ENCODE results near the gene PIF1.

Gene PIF1

GRCh38 chr15:64861960-64862359 is 36.5 kb upstream of the PIF1 start:
- no peak for TF ChIP-seq Cebpa-rat (IDR thresholded peaks at IDR 0.05)
- Histone ChIP-seq H3K4me2 (peak overlapping the region; percentile 59 to 100 (median 92)), H3K4me1 (peaks cover 80 to 100% (median 89%) of the 10 kb centered on the region in 10 experiments), H3K36me3 (peaks cover 30 to 100% (median 93%) of the 10 kb centered on the region in 11 experiments), H4K20me1 (peaks cover 41 to 100% (median 98%) of the 10 kb centered on the region in 11 experiments), H3K27me3 (no peaks in the 10 kb centered on the region), H3K4me3 (no peak overlapping the region), H3K9ac (peak overlapping the region in 3 of 11 experiments; percentile 24 to 72 (median 58); a peak in 6 of 22 replicates), H3K9me3 (replicated peaks in 1 of 11) (no peaks in the 10 kb centered on the region), H3K27ac (0 out of 22 replicates have a peak overlapping the region, but pooled peaks of 2 of the 11 experiments have one; percentile 1 to 23)

GRCh38 chr15:64861331-64861730 is 35.9 kb upstream of the PIF1 start:
- TF ChIP-seq Cebpa-rat (IDR thresholded peaks at IDR 0.05) = no peak
- Histone ChIP-seq H3K36me3 (peaks cover 33 to 100% (median 93%) of the 10 kb centered on the region in 11 experiments), H4K20me1 (peaks cover 48 to 100% (median 99%) of the 10 kb centered on the region in 11 experiments), H3K27ac (peak overlapping the region in 2 of 11 experiments; percentile 1 to 29; a peak in 1 of 22 replicates), H3K4me1 (peaks cover 80 to 100% (median 92%) of the 10 kb centered on the region in 10 experiments), H3K9me3 (replicated peaks in 1 of 11) (no peaks in the 10 kb centered on the region), H3K4me3 (no peak overlapping the region), H3K9ac (peak overlapping the region in 3 of 11 experiments; percentile 24 to 72 (median 58); a peak in 5 of 22 replicates), H3K4me2 (peak overlapping the region; percentile 59 to 100 (median 92)), H3K27me3 (no peaks in the 10 kb centered on the region)

- Histone ChIP-seq H4K20me1 (peaks cover 41 to 100% (median 99%) of the 10 kb centered on the region in 11 experiments), H3K9ac (peak overlapping the region in 3 of 11 experiments; percentile 2 to 72 (median 58); a peak in 3 of 22 replicates), H3K4me3 (no peak overlapping the region), H3K4me1 (peaks cover 80 to 100% (median 92%) of the 10 kb centered on the region in 10 experiments), H3K9me3 (replicated peaks in 1 of 11) (no peaks in the 10 kb centered on the region), H3K4me2 (peak overlapping the region in 3 of 11 experiments; percentile 59 to 100 (median 99); a peak in 4 of 22 replicates), H3K27ac (peak overlapping the region in 3 of 11 experiments; percentile 1 to 19 (median 19); a peak in 3 of 22 replicates), H3K36me3 (peaks cover 54 to 100% (median 93%) of the 10 kb centered on the region in 11 experiments), H3K27me3 (no peaks in the 10 kb centered on the region)
- no peak for TF ChIP-seq Cebpa-rat (IDR thresholded peaks at IDR 0.05)
These were observed 33.8 kb upstream of the PIF1 start for GRCh38 chr15:64859226-64859625.

- Histone ChIP-seq H3K4me3 (peak overlapping the region in 2 of 10 experiments; percentile 13 to 23; a peak in 2 of 20 replicates), H3K27ac (peak overlapping the region; percentile 17 to 67 (median 48); a peak in 19 of 22 replicates), H3K9ac (peak overlapping the region; percentile 1 to 78 (median 47); a peak in 19 of 22 replicates), H3K27me3 (no peaks in the 10 kb centered on the region), H3K9me3 (replicated peaks in 1 of 11) (no peaks in the 10 kb centered on the region), H3K36me3 (peaks cover 65 to 100% (median 96%) of the 10 kb centered on the region in 11 experiments), H3K4me2 (peak overlapping the region; percentile 58 to 100 (median 75)), H3K4me1 (peaks cover 69 to 100% (median 90%) of the 10 kb centered on the region in 10 experiments), H4K20me1 (peaks cover 43 to 100% (median 100%) of the 10 kb centered on the region in 11 experiments)
- TF ChIP-seq Cebpa-rat (IDR thresholded peaks at IDR 0.05) = no peak
These were observed 32.7 kb upstream of the PIF1 start for GRCh38 chr15:64858021-64858575.

- Histone ChIP-seq H3K9me3 (replicated peaks in 1 of 11) (no peaks in the 10 kb centered on the region), H3K4me3 (peak overlapping the region in 2 of 10 experiments; percentile 19 to 23; a peak in 4 of 20 replicates), H3K4me1 (peaks cover 62 to 100% (median 87%) of the 10 kb centered on the region in 10 experiments), H3K9ac (peak overlapping the region; percentile 1 to 78 (median 47); a peak in 20 of 22 replicates), H3K27me3 (no peaks in the 10 kb centered on the region), H3K4me2 (peak overlapping the region; percentile 58 to 100 (median 75)), H4K20me1 (peaks cover 43 to 100% (median 100%) of the 10 kb centered on the region in 11 experiments), H3K27ac (peak overlapping the region; percentile 20 to 67 (median 48); a peak in 19 of 22 replicates), H3K36me3 (peaks cover 71 to 100% (median 100%) of the 10 kb centered on the region in 11 experiments)
- 0 out of 22 replicates have a peak, but pooled peaks of 1 of the 11 experiments have one; percentile 20 for TF ChIP-seq Cebpa-rat (IDR thresholded peaks at IDR 0.05)
These were observed 32.0 kb upstream of the PIF1 start for GRCh38 chr15:64857421-64857820.

GRCh38 chr15:64856429-64857145 is 31.1 kb upstream of the PIF1 start:
- H3K27ac ChIP-seq = peak overlapping the region; percentile 20 to 67 (median 48); a peak in 17 of 22 replicates
- peaks cover 75 to 100% (median 100%) of the 10 kb centered on the region in 11 experiments for H3K36me3 ChIP-seq
- H3K4me1 ChIP-seq = peaks cover 53 to 100% (median 86%) of the 10 kb centered on the region in 10 experiments

GRCh38 chr15:64855205-64855975 is 29.9 kb upstream of the PIF1 start:
- Histone ChIP-seq H3K9ac (peak overlapping the region in 10 of 11 experiments; percentile 18 to 78 (median 50); a peak in 17 of 22 replicates), H3K4me3 (peak overlapping the region in 3 of 10 experiments; percentile 18 to 33 (median 19); a peak in 3 of 20 replicates), H3K27me3 (no peaks in the 10 kb centered on the region), H3K4me1 (peaks cover 49 to 100% (median 86%) of the 10 kb centered on the region in 10 experiments), H3K4me2 (peak overlapping the region; percentile 58 to 100 (median 75)), H3K9me3 (replicated peaks in 1 of 11) (no peaks in the 10 kb centered on the region), H3K36me3 (peaks cover 75 to 100% (median 99%) of the 10 kb centered on the region in 11 experiments), H3K27ac (peak overlapping the region in 8 of 11 experiments; percentile 6 to 67 (median 42); a peak in 12 of 22 replicates), H4K20me1 (peaks cover 50 to 100% (median 100%) of the 10 kb centered on the region in 11 experiments)
- TF ChIP-seq Cebpa-rat (IDR thresholded peaks at IDR 0.05) = no peak

More at GRCh38 chr15:64856429-64857145, 31.1 kb upstream of the PIF1 start:
- Histone ChIP-seq H3K4me2 (peak overlapping the region; percentile 58 to 100 (median 75)), H3K27me3 (no peaks in the 10 kb centered on the region), H3K9me3 (replicated peaks in 1 of 11) (no peaks in the 10 kb centered on the region), H3K4me3 (peak overlapping the region in 2 of 10 experiments; percentile 3 to 19; a peak in 4 of 20 replicates), H4K20me1 (peaks cover 47 to 100% (median 100%) of the 10 kb centered on the region in 11 experiments), H3K9ac (peak overlapping the region in 10 of 11 experiments; percentile 25 to 78 (median 54); a peak in 19 of 22 replicates)
- TF ChIP-seq Cebpa-rat (IDR thresholded peaks at IDR 0.05) = no peak

Data from BLaER1 treated with 17β-estradiol and CSF1 and Interleukin-3, amounts not matched to agents 10 nM and 100 nM (cell line).